K562 (cell line): ENCODE measurements around the gene LAMA5. TPM values are rescaled to one million over a fixed set of nuclear protein-coding genes. Genes with fewer than 3 reads are reported as not detected.

Source experiments
- ATAC-seq: fragments of 200-7000 bp; cut with Tn5 transposase; 3 replicates; pipeline ENCODE4 v1.9.1; 2020; ENCODE audit warnings: moderate library complexity
- BruUV-seq: library from RNA; stranded (reverse); fragments of 400-500 nt; replicated peaks from 2 replicates; lab custom pipeline; 2021; lab: Mats Ljungman, UMichigan
- CTCF ChIA-PET: fragments of 300-600 bp; formaldehyde crosslinking; extraction: SDS; loops from one replicate; lab custom pipeline; 2021; ENCODE audit warnings: low intra/inter-chr PET ratio; lab: Yijun Ruan, JAX
- POLR2A ChIA-PET: fragments of 300-600, 350-650 bp; sonication (Branson Sonifier 250); formaldehyde crosslinking; extraction: SDS; loops from one replicate; lab custom pipeline; 2021; ENCODE audit warnings: antibody characterized with exemption, inconsistent platforms; lab: Yijun Ruan, JAX
- DNase-seq, 4 experiments: peaks; one replicate each; pipeline versions ENCODE4 v3.0.0 to v3.0.0-alpha.2; 2011 to 2018; ENCODE audit warnings: low spot score in 3 of 4, mixed read lengths in 3 of 4; ENCODE audit errors: extremely low read depth in 1 of 4
- FAIRE-seq: peaks from 2 replicates; lab custom pipeline; 2011; peaks lifted over from hg19 to GRCh38; lab: Jason Lieb, UNC
- H2AFZ ChIP-seq: 2 replicates; pipeline ENCODE4 v1.6.0; 2011; ENCODE audit warnings: low read depth, low read length, control low read depth, inconsistent platforms
- H3K27ac ChIP-seq: fragments of 200-600 bp; 3 replicates; pipeline ENCODE4 v1.8.0; 2011; ENCODE audit warnings: low read depth, mild to moderate bottlenecking, control low read depth, inconsistent platforms, low read length, moderate library complexity, mixed read lengths; ENCODE audit errors: extremely low read depth
- H3K27me3 ChIP-seq, 2 experiments: fragments of 300-600 bp in 1 of 2; 2 replicates in 1 of 2; 3 replicates in 1 of 2; pipeline versions ENCODE4 v1.6.0 to v1.8.0; 2011; ENCODE audit warnings: inconsistent platforms in 2 of 2, low read length in 2 of 2, mild to moderate bottlenecking in 1 of 2, mixed read lengths in 1 of 2, moderate library complexity in 1 of 2; ENCODE audit not compliant: control insufficient read depth in 2 of 2, insufficient read depth in 2 of 2
- H3K36me3 ChIP-seq: fragments of 300-600 bp; 3 replicates; pipeline ENCODE4 v1.8.0; 2011; ENCODE audit warnings: mild to moderate bottlenecking, low read length, inconsistent platforms; ENCODE audit not compliant: control insufficient read depth, insufficient read depth
- H3K4me1 ChIP-seq, 2 experiments: fragments of 200-600 bp in 1 of 2; replicated peaks in 1 of 2; 2 replicates in 1 of 2; 3 replicates in 1 of 2; pipeline versions ENCODE4 v1.5.1 to v1.8.0; 2011; ENCODE audit warnings: inconsistent platforms in 2 of 2, low read length in 2 of 2, mild to moderate bottlenecking in 1 of 2, mixed read lengths in 1 of 2, moderate library complexity in 1 of 2; ENCODE audit not compliant: control insufficient read depth in 2 of 2, insufficient read depth in 2 of 2
- H3K4me2 ChIP-seq: 2 replicates; pipeline ENCODE4 v1.6.1; 2011; ENCODE audit warnings: low read length, control low read depth, inconsistent platforms, mixed read lengths; ENCODE audit not compliant: insufficient read depth
- H3K4me3 ChIP-seq: fragments of 200-600 bp; sonication (generic), shearing (Covaris generic); 2 replicates; pipeline ENCODE4 v1.5.1; 2016; ENCODE audit warnings: control low read depth, inconsistent platforms
- H3K79me2 ChIP-seq: fragments of 200-600 bp; 3 replicates; pipeline ENCODE4 v1.8.0; 2011; ENCODE audit warnings: low read length, inconsistent platforms; ENCODE audit not compliant: control insufficient read depth, insufficient read depth
- H3K9ac ChIP-seq, 2 experiments: 2 replicates each; pipeline versions ENCODE4 v1.6.0 to v1.6.1; 2011; ENCODE audit warnings: low read depth in 2 of 2, low read length in 2 of 2, control low read depth in 1 of 2, inconsistent platforms in 1 of 2, mild to moderate bottlenecking in 1 of 2, mixed read lengths in 1 of 2; ENCODE audit not compliant: insufficient read depth in 1 of 2
- H3K9me1 ChIP-seq: one replicate; pipeline ENCODE4 v1.6.0; 2011; ENCODE audit warnings: inconsistent platforms, mild to moderate bottlenecking, low read length, moderate library complexity; ENCODE audit not compliant: control insufficient read depth, insufficient read depth
- H3K9me3 ChIP-seq: replicated peaks from 2 replicates; pipeline ENCODE4 v1.5.1; 2011; ENCODE audit warnings: low read depth, low read length, inconsistent platforms; ENCODE audit not compliant: control insufficient read depth, insufficient read depth
- H4K20me1 ChIP-seq: replicated peaks from 2 replicates; pipeline ENCODE4 v1.6.1; 2011; ENCODE audit warnings: low read length, inconsistent platforms, mixed read lengths; ENCODE audit not compliant: control insufficient read depth, insufficient read depth
- E2F5 ChIP-seq: sonication (generic); formaldehyde crosslinking; IDR thresholded peaks from 2 replicates; pipeline ENCODE4 v1.8.0; 2022; ENCODE audit warnings: mild to moderate bottlenecking, missing genetic modification reagents
- KHSRP ChIP-seq: fragments of 450-650 bp; IDR thresholded peaks from 2 replicates; pipeline ENCODE4 v1.6.1; 2017
- POLR2B ChIP-seq: fragments of 450-650 bp; IDR thresholded peaks from 2 replicates; pipeline ENCODE4 v1.6.1; 2018; ENCODE audit warnings: low read depth; ENCODE audit not compliant: partially characterized antibody
- REST ChIP-seq, 2 experiments: fragments of 450-650 bp; formaldehyde crosslinking in 1 of 2; IDR thresholded peaks; 2 replicates each; pipeline versions ENCODE4 v1.4.0 to v1.6.1; 2014 to 2020; ENCODE audit warnings: mild to moderate bottlenecking in 2 of 2, borderline replicate concordance in 1 of 2, low read depth in 1 of 2
- SMAD3 ChIP-seq: fragments of 450-650 bp; formaldehyde crosslinking; conservative IDR thresholded peaks from 2 replicates; pipeline ENCODE4 v1.4.0; 2020; ENCODE audit warnings: mild to moderate bottlenecking
- SRF ChIP-seq, 2 experiments: fragments of 250-450, 450-650 bp in 1 of 2; sonication (Bioruptor Pico) in 1 of 2; sonication (generic) in 1 of 2; formaldehyde crosslinking; IDR thresholded peaks; 2 replicates each; pipeline versions ENCODE4 v1.5.0 to v1.5.1; 2020 to 2022; ENCODE audit warnings: mild to moderate bottlenecking in 1 of 2, missing genetic modification reagents in 1 of 2
- WHSC1 ChIP-seq: IDR thresholded peaks from one replicate; pipeline ENCODE4 v1.6.1; 2012; ENCODE audit warnings: low read length, control low read depth, inconsistent platforms
- ZNF175 ChIP-seq: fragments of 200-800 bp; sonication (Bioruptor generic); IDR thresholded peaks from 2 replicates; pipeline ENCODE4 v1.6.1; 2016; ENCODE audit warnings: low read depth, mild to moderate bottlenecking, missing genetic modification characterization, missing compliant biosample characterization
- ZNF316 ChIP-seq: fragments of 450-650 bp; IDR thresholded peaks from 2 replicates; pipeline ENCODE4 v1.6.1; 2016
- WGBS: fragments of 100-300 bp; shearing (Covaris generic); methylation state at CpG from one replicate; pipeline ENCODE4 v1.1.6; 2016; ENCODE audit warnings: low coverage, mixed read lengths; ENCODE audit not compliant: insufficient coverage; ENCODE audit errors: missing lambda C conversion rate; 5-methylcytosine and 5-hydroxymethylcytosine counted together
- in situ Hi-C: fragments of 300-500 bp; cut with MboI; formaldehyde crosslinking; loops from 4 replicates; pipeline ENCODE4 v1.15.0; 2018; ENCODE audit warnings: inconsistent platforms, mixed read lengths
- intact Hi-C: fragments of 100-400 bp; cut with micrococcal nuclease; formaldehyde crosslinking; loops from 2 replicates; pipeline ENCODE4 v1.14.2; 2022
- polyA plus RNA-seq, 8 experiments: library from polyadenylated mRNA; depleted of rRNA in 4 of 8; stranded (reverse) in 5 of 8; unstranded in 3 of 8; fragments of >200 nt; fragmentation: Nextera tagmentation in 2 of 8; fragmentation: Illumina TruSeq in 1 of 8; extraction: Ambion mirVana in 2 of 8; extraction: Trizol in 1 of 8; gene quantifications; 2 replicates each; pipeline versions ENCODE4 v1.2.1 to v1.2.3, GENCODE V29; 2011 to 2014; ENCODE audit warnings: inconsistent platforms in 1 of 8, missing spikeins in 1 of 8
- total RNA-seq, 7 experiments: library from RNA; depleted of rRNA in 6 of 7; stranded (reverse); fragments of >200 nt in 6 of 7; fragmentation: Illumina TruSeq in 2 of 7; extraction: Trizol in 2 of 7; gene quantifications; 2 replicates each; pipeline versions ENCODE4 v1.2.1 to v1.2.3, GENCODE V29; 2011 to 2021; ENCODE audit warnings: low replicate concordance in 1 of 7

LAMA5 gene
- total and polyA plus RNA-seq, 9 of the 15 experiments (the other 6 are each of a cell fraction or from before 2014, with no cell fraction given): 0.31 to 101 (median 7.8) TPM

GRCh38 chr20:62292108-62292507 lies 75.0 kb downstream of the LAMA5 start:
- H3K9ac ChIP-seq: peak overlapping the region in 1 of 2 experiments; percentile 55; a peak in 1 of 4 replicates
- POLR2A ChIA-PET: no interaction called here
- TF ChIP-seq WHSC1 (no peak), KHSRP (no peak), E2F5 (CRISPR knock-in tag) (no peak), REST (IDR thresholded peaks at IDR 0.05; ENCODE audit: borderline replicate concordance) (no peak), REST (CRISPR knock-in tag; IDR thresholded peaks at IDR 0.05; ENCODE audit: low read depth) (no peak), SRF (CRISPR knock-in tag; IDR thresholded peaks at IDR 0.05) (no peak), ZNF175 (CRISPR knock-in tag) (no peak), ZNF316 (no peak), POLR2B (no peak), SMAD3 (CRISPR knock-in tag) (no peak)

More at GRCh38 chr20:62292108-62292507, 75.0 kb downstream of the LAMA5 start:
- Histone ChIP-seq H3K4me1 (peaks cover 0 to 2% of the 10 kb centered on the region in 2 experiments; a peak in 1 of 5 replicates), H3K9me1 (no peaks in the 10 kb centered on the region), H3K9me3 (no peaks in the 10 kb centered on the region), H3K36me3 (peaks cover 26% of the 10 kb centered on the region; the same call in 2 of the 3 replicates), H3K27ac (no peak overlapping the region), H2AFZ (no peak overlapping the region), H3K4me2 (no peak overlapping the region), H4K20me1 (no peaks in the 10 kb centered on the region), H3K4me3 (no peak overlapping the region), H3K79me2 (no peaks in the 10 kb centered on the region), H3K27me3 (no peaks in the 10 kb centered on the region)
- no peak for DNase-seq
- in situ Hi-C loops: no loop called here
- ATAC-seq: no peak
- BruUV-seq: no TSS peak
- intact Hi-C loops: no loop called here
- no peak for FAIRE-seq
- WGBS: 88% methylated on average over 11 of the region's 11 CpGs
- CTCF ChIA-PET: no interaction called here
